GM12891 (cell line): ENCODE measurements around the gene SCN1B.

Source experiments
- PAX5 ChIP-seq: IDR thresholded peaks from 2 replicates; pipeline ENCODE4 v1.6.1; 2011; ENCODE audit warnings: low read length, moderate library complexity, mild to moderate bottlenecking; ENCODE audit not compliant: insufficient read depth, severe bottlenecking
- POLR2A ChIP-seq: IDR thresholded peaks from 2 replicates; pipeline ENCODE4 v1.6.1; 2011; ENCODE audit warnings: low read depth, low read length, control low read depth
- SPI1 ChIP-seq: IDR thresholded peaks from 2 replicates; pipeline ENCODE4 v1.6.1; 2011; ENCODE audit warnings: low read depth, low read length, control low read depth

GRCh38 chr19:35011737-35012682 is 18.3 kb upstream of the SCN1B start:
- TF ChIP-seq PAX5 (no peak), POLR2A (no peak), SPI1 (no peak)
